Measurements from ENCODE around the gene ZBTB16.

ZBTB16 gene

DNA sequence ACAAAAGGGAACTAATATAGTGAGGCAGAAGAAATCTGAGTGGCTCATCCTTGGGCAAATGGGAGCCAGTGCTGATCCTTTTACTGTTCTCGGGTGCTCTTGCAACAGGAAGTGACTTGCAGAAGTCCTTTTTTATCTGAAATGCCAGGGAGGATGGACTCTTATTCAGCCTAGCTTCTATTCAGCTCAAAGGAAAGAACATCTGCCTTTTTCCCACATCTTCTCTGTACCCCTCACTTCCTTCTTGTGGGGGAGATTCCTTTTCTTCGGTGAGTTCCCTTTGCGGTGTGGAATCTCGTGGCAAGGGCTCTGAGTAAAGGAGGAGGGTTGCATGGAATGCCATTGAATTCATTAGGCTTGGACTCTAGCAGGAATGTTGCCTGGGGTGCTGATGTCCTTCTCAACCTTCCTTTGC is 76.2 kb downstream of the ZBTB16 start:
- ChIA-PET POLR2A (ENCODE audit: low non-redundant PET) (no interaction called here), CTCF (no interaction called here)
- DNase-seq (ENCODE audit: low spot score): no peak
- H3K27ac ChIP-seq: peak overlapping the region; percentile 30; the same call in 1 of the 2 replicates
- TF ChIP-seq CTCF (conservative IDR thresholded peaks at IDR 0.05; ENCODE audit: low read depth): no peak

- TF ChIP-seq CTCF (conservative IDR thresholded peaks at IDR 0.05; ENCODE audit: low read depth): no peak
- H3K27ac ChIP-seq: no peak overlapping the region; the same call in 1 of the 2 replicates
- DNase-seq (ENCODE audit: low spot score): no peak
- CTCF ChIA-PET: no interaction called here
- POLR2A ChIA-PET (ENCODE audit: low non-redundant PET): no interaction called here
Observed at GRCh38 chr11:114136686-114137640, 77.5 kb downstream of the ZBTB16 start.

DNA sequence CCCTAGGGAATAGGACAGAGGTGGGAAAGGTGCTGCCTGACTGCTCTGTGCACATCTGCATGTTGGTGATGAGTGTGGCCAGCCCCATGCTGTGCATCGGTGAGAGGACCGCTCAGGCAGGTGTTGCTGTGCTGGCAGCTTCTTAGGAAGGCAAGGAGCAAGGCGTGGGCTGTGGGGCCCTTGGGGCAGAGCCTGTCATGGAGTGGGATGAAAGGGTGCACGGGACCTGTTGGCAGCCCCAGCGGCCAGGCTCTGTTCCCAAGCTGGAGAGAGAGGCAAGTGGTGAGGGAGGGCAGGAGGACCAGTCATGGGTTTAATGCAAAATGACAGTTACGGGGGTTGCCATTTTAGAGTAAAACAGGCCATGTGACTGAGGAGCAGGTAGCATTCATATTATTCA is 78.3 kb downstream of the ZBTB16 start:
- ChIA-PET POLR2A (ENCODE audit: low non-redundant PET) (no interaction called here), CTCF (interaction anchor here (0.6 kb wide), 1 partner anchor 158 kb away, joined by 3 read pairs; the partner anchor contains the start of gene NNMT)
- DNase-seq (ENCODE audit: low spot score): no peak
- H3K27ac ChIP-seq: peak overlapping the region; percentile 57
- no peak for TF ChIP-seq CTCF (conservative IDR thresholded peaks at IDR 0.05; ENCODE audit: low read depth)

- ChIA-PET CTCF (interaction anchor here (0.6 kb wide), 1 partner anchor 158 kb away, joined by 3 read pairs; the partner anchor contains the start of gene NNMT), POLR2A (ENCODE audit: low non-redundant PET) (no interaction called here)
- TF ChIP-seq CTCF (conservative IDR thresholded peaks at IDR 0.05; ENCODE audit: low read depth): no peak
- peak overlapping the region; percentile 48 for H3K27ac ChIP-seq
- DNase-seq (ENCODE audit: low spot score): no peak
Observed at GRCh38 chr11:114138411-114138810, 78.9 kb downstream of the ZBTB16 start.

DNA sequence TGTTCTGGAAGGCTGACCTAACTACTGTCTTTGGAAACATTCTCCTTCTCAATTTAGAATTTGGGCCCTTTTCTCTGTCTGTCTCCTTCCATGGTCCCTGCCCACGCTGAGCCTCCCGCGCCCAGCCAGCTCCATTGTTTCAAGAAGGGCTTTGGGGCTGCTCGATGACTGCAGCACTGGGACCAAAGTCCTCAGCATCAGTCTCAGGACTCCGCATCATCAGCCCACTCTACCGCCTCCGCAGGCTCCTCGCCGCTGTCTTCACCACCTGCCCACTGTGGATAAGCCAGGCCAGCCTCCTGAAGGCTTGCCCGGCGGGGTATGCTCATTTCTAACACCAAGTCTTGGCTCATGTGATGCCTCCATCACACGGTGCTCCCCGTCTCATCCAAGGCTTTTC is 81.3 kb downstream of the ZBTB16 start:
- POLR2A ChIA-PET (ENCODE audit: low non-redundant PET): no interaction called here
- DNase-seq (ENCODE audit: low spot score): no peak
- peak overlapping the region; percentile 26; the same call in 1 of the 2 replicates for H3K27ac ChIP-seq
- CTCF ChIA-PET: no interaction called here
- TF ChIP-seq CTCF (conservative IDR thresholded peaks at IDR 0.05; ENCODE audit: low read depth): no peak

DNA sequence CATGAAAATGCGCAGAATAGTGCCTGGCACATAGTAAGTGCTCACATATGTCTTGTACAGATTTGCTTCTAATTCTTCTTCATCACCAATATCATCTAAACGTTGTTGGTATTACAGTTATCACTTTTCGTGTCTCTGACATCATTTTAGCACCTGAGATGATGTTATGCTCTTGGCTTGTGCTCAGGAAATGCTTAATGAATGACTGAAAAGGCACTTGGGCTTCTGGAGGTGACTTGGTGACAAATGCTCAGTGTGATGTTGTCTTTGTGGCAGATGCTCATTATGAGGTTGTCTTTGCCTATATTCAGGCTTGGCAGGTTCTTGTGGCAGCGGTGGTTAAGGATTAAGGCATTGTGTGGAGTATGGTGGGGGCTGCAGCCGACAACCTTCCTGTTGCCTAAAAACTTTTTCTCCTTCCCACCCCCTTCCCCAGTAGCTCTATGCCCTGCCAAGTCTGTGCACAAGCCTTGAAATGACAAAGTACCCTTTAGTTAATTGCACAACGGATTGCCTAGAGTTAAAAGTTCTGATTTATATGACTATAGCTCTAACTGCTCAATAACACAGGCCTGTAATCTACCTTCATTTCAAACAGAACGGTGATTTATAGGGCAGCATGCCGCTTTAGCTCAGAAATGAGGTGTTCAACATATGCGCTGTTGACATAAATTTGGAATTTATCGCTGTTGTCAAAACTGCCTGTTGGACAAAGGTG is 82.5 kb downstream of the ZBTB16 start:
- TF ChIP-seq CTCF (conservative IDR thresholded peaks at IDR 0.05; ENCODE audit: low read depth): no peak
- H3K27ac ChIP-seq: no peak overlapping the region
- no peak for DNase-seq (ENCODE audit: low spot score)
- ChIA-PET POLR2A (ENCODE audit: low non-redundant PET) (no interaction called here), CTCF (no interaction called here)
